H1 (cell line): ENCODE data around the gene DMRT1. TPM values are rescaled to one million over a fixed set of nuclear protein-coding genes. Genes with fewer than 3 reads are reported as not detected.

Experiments
- CBX8 ChIP-seq: fragments of 300-800, 300-1000 bp; sonication (generic); IDR thresholded peaks from 2 replicates; pipeline ENCODE4 v1.7.1; 2016; ENCODE audit warnings: low read depth, low read length, borderline replicate concordance
- MAFK ChIP-seq: IDR thresholded peaks from 2 replicates; pipeline ENCODE4 v1.6.1; 2012; ENCODE audit warnings: low read depth, mild to moderate bottlenecking, improper control_type of control experiment, low read length
- SIRT6 ChIP-seq: IDR thresholded peaks from one replicate; pipeline ENCODE4 v1.7.1; 2012; ENCODE audit warnings: low read length, inconsistent platforms
- SRF ChIP-seq: IDR thresholded peaks from 2 replicates; pipeline ENCODE4 v1.6.1; 2011; ENCODE audit warnings: mild to moderate bottlenecking, low read depth, low read length, moderate library complexity
- SUZ12 ChIP-seq: fragments of 200-600 bp; sonication (generic); IDR thresholded peaks from 2 replicates; pipeline ENCODE4 v1.6.1; 2012; ENCODE audit warnings: mild to moderate bottlenecking, inconsistent platforms, low read length, moderate library complexity, mixed read lengths
- TAF7 ChIP-seq: optimal IDR thresholded peaks from 2 replicates; pipeline ENCODE3; 2011; ENCODE audit warnings: low read depth, mild to moderate bottlenecking, inconsistent platforms, low read length, moderate library complexity, borderline replicate concordance
- polyA plus RNA-seq, 7 experiments: library from polyadenylated mRNA; depleted of rRNA in 3 of 7; stranded (reverse) in 5 of 7; unstranded in 2 of 7; fragments of >200 nt in 5 of 7; fragments of 200-250 nt in 2 of 7; gene quantifications; 1 replicate in 5 of 7; 2 replicates in 1 of 7; 4 replicates in 1 of 7; pipeline versions ENCODE4 v1.2.1 to v1.2.3, GENCODE V29; 2011 to 2013; ENCODE audit warnings: missing spikeins in 2 of 7, mixed read lengths in 2 of 7
- total RNA-seq: library from RNA; stranded (reverse); fragmentation: NEBNext Ultra II Directional; extraction: Animal tissue kit (Norgen Biotek cat#: 25700); gene quantifications from 2 replicates; pipeline ENCODE4 v1.2.1, GENCODE V29; 2021
- TF ChIP-seq, protein P1 (sequence below): IDR thresholded peaks from 2 replicates; pipeline ENCODE4 v1.6.1; 2012; ENCODE audit warnings: low read length, inconsistent platforms

Gene DMRT1
- total and polyA plus RNA-seq, 2 of the 8 experiments (the other 6 are each of a cell fraction or from before 2014, with no cell fraction given) = 0.15 TPM; not detected in 1

- TF ChIP-seq, protein P1, sequence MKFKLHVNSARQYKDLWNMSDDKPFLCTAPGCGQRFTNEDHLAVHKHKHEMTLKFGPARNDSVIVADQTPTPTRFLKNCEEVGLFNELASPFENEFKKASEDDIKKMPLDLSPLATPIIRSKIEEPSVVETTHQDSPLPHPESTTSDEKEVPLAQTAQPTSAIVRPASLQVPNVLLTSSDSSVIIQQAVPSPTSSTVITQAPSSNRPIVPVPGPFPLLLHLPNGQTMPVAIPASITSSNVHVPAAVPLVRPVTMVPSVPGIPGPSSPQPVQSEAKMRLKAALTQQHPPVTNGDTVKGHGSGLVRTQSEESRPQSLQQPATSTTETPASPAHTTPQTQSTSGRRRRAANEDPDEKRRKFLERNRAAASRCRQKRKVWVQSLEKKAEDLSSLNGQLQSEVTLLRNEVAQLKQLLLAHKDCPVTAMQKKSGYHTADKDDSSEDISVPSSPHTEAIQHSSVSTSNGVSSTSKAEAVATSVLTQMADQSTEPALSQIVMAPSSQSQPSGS = no peak
- TF ChIP-seq CBX8 (no peak; the same call in 1 of the 2 replicates), SIRT6 (no peak), MAFK (no peak), SUZ12 (no peak; the same call in 1 of the 2 replicates), TAF7 (no peak), SRF (no peak)
These were observed 132.8 kb downstream of the DMRT1 start (continued) for GRCh38 chr9:974031-974995.
